Endothelial cell of umbilical vein (primary cell): ENCODE data around the gene COL5A1. TPM values are rescaled to one million over a fixed set of nuclear protein-coding genes. Genes with fewer than 3 reads are reported as not detected.

Experiments used
- BruUV-seq: library from RNA; stranded (reverse); fragments of 400-500 nt; replicated peaks from 2 replicates; lab custom pipeline; 2021; lab: Mats Ljungman, UMichigan
- CTCF ChIA-PET: fragments of 300-600, 350-600 bp; sonication (Branson Sonifier 250); formaldehyde crosslinking; loops from one replicate; lab custom pipeline; 2021; ENCODE audit warnings: antibody characterized with exemption, inconsistent platforms; lab: Charles Lee
- POLR2A ChIA-PET: fragments of 300-600, 350-600 bp; sonication (Branson Sonifier 250); formaldehyde crosslinking; loops from one replicate; lab custom pipeline; 2021; ENCODE audit warnings: antibody characterized with exemption, inconsistent platforms; lab: Charles Lee
- DNase-seq: peaks from one replicate; pipeline ENCODE4 v3.0.0-alpha.2; 2011; ENCODE audit warnings: low read depth, low spot score
- FAIRE-seq: peaks from 2 replicates; lab custom pipeline; 2011; peaks lifted over from hg19 to GRCh38; lab: Jason Lieb, UNC
- H2AFZ ChIP-seq: 2 replicates; pipeline ENCODE4 v1.6.0; 2012; ENCODE audit warnings: low read depth, low read length, control low read depth, inconsistent platforms
- H3K27ac ChIP-seq: 2 replicates; pipeline ENCODE4 v1.5.1; 2011; ENCODE audit warnings: low read depth, mild to moderate bottlenecking, control low read depth, low read length, moderate library complexity; ENCODE audit not compliant: insufficient read depth
- H3K27me3 ChIP-seq, 2 experiments: 2 replicates each; pipeline versions ENCODE4 v1.6.0 to v1.6.1; 2011; ENCODE audit warnings: low read length in 2 of 2, mixed read lengths in 1 of 2; ENCODE audit not compliant: control insufficient read depth in 2 of 2, insufficient read depth in 2 of 2
- H3K36me3 ChIP-seq, 2 experiments: 2 replicates in 1 of 2; 3 replicates in 1 of 2; pipeline ENCODE4 v1.5.1; 2011; ENCODE audit warnings: low read length in 2 of 2, mild to moderate bottlenecking in 1 of 2, moderate library complexity in 1 of 2; ENCODE audit not compliant: control insufficient read depth in 2 of 2, insufficient read depth in 2 of 2; ENCODE audit errors: extremely low read depth in 1 of 2
- H3K4me1 ChIP-seq: 3 replicates; pipeline ENCODE4 v1.5.1; 2011; ENCODE audit warnings: mild to moderate bottlenecking, low read length; ENCODE audit not compliant: control insufficient read depth, insufficient read depth; ENCODE audit errors: extremely low read depth
- H3K4me2 ChIP-seq: 2 replicates; pipeline ENCODE4 v1.6.1; 2011; ENCODE audit warnings: low read length, control low read depth, mixed read lengths; ENCODE audit not compliant: insufficient read depth
- H3K4me3 ChIP-seq, 3 experiments: fragments of 200-600 bp in 1 of 3; sonication (generic), shearing (Covaris generic) in 1 of 3; replicated peaks in 1 of 3; 2 replicates each; pipeline ENCODE4 v1.5.1; 2011 to 2016; ENCODE audit warnings: control low read depth in 3 of 3, low read length in 3 of 3, mild to moderate bottlenecking in 2 of 3, inconsistent platforms in 1 of 3, low read depth in 1 of 3, moderate library complexity in 1 of 3; ENCODE audit not compliant: insufficient read depth in 1 of 3
- H3K79me2 ChIP-seq: 2 replicates; pipeline ENCODE4 v1.6.0; 2012; ENCODE audit warnings: low read length, inconsistent platforms; ENCODE audit not compliant: control insufficient read depth, insufficient read depth
- H3K9ac ChIP-seq: replicated peaks from 2 replicates; pipeline ENCODE3; 2011; ENCODE audit warnings: low read length, control low read depth; ENCODE audit not compliant: insufficient read depth; ENCODE audit errors: extremely low read depth
- H3K9me1 ChIP-seq: replicated peaks from 3 replicates; pipeline ENCODE4 v1.6.0; 2011; ENCODE audit warnings: mild to moderate bottlenecking, low read length; ENCODE audit not compliant: control insufficient read depth, insufficient read depth; ENCODE audit errors: extremely low read depth
- H3K9me3 ChIP-seq: replicated peaks from 2 replicates; pipeline ENCODE4 v1.5.1; 2012; ENCODE audit warnings: low read length, inconsistent platforms; ENCODE audit not compliant: control insufficient read depth, insufficient read depth
- H4K20me1 ChIP-seq: replicated peaks from 2 replicates; pipeline ENCODE3; 2011; ENCODE audit warnings: mild to moderate bottlenecking, low read length; ENCODE audit not compliant: control insufficient read depth, insufficient read depth; ENCODE audit errors: extremely low read depth
- CTCF ChIP-seq, 2 donors: IDR thresholded peaks; 1 replicate in 1 of 2; 2 replicates in 1 of 2; pipeline ENCODE4 v1.5.1; 2011; ENCODE audit warnings: low read length in 2 of 2, mild to moderate bottlenecking in 2 of 2, moderate library complexity in 2 of 2, control low read depth in 1 of 2, inconsistent platforms in 1 of 2, low read depth in 1 of 2; ENCODE audit not compliant: insufficient read depth in 1 of 2; ENCODE audit errors: extremely low read depth in 1 of 2
- EZH2 ChIP-seq: IDR thresholded peaks from 2 replicates; pipeline ENCODE4 v1.6.1; 2012; ENCODE audit warnings: borderline replicate concordance, low read depth, mild to moderate bottlenecking, moderate library complexity, low read length, inconsistent platforms; ENCODE audit not compliant: severe bottlenecking
- FOS ChIP-seq: IDR thresholded peaks from 2 replicates; pipeline ENCODE4 v1.6.1; 2011; ENCODE audit warnings: mild to moderate bottlenecking, low read length, moderate library complexity, borderline replicate concordance; ENCODE audit not compliant: insufficient read depth
- GATA2 ChIP-seq: IDR thresholded peaks from 2 replicates; pipeline ENCODE4 v1.7.0; 2011; ENCODE audit warnings: low read depth, mild to moderate bottlenecking, moderate library complexity, mixed read lengths, low read length; ENCODE audit not compliant: insufficient read length, insufficient read depth
- JUN ChIP-seq: IDR thresholded peaks from 2 replicates; pipeline ENCODE4 v1.6.1; 2011; ENCODE audit warnings: borderline replicate concordance, low read depth; ENCODE audit not compliant: insufficient read length, insufficient read depth
- MAX ChIP-seq: IDR thresholded peaks from 2 replicates; pipeline ENCODE4 v1.6.1; 2011; ENCODE audit not compliant: insufficient read depth, insufficient read length
- MYC ChIP-seq: IDR thresholded peaks from one replicate; pipeline ENCODE4 v1.6.1; 2011; ENCODE audit warnings: mild to moderate bottlenecking, low read depth, low read length
- POLR2A ChIP-seq: IDR thresholded peaks from 2 replicates; pipeline ENCODE4 v1.6.1; 2012; ENCODE audit warnings: low read depth, mild to moderate bottlenecking, control low read depth, low read length
- POLR2AphosphoS5 ChIP-seq: IDR thresholded peaks from 2 replicates; pipeline ENCODE4 v1.6.1; 2012; ENCODE audit warnings: low read depth, mild to moderate bottlenecking, control low read depth, low read length, moderate library complexity; ENCODE audit not compliant: insufficient read depth
- dilution Hi-C: fragments of 300-500 bp; cut with MboI; formaldehyde crosslinking; loops from one replicate; pipeline ENCODE4 v1.15.0; 2019; ENCODE audit warnings: low sequenced_read_pairs; ENCODE audit not compliant: extremely low pct_ligation_motif_present
- intact Hi-C: fragments of 100-400 bp; cut with micrococcal nuclease; formaldehyde crosslinking; loops from one replicate; pipeline ENCODE4 v1.10.0; 2022
- polyA plus RNA-seq, 4 experiments: library from polyadenylated mRNA; depleted of rRNA in 3 of 4; stranded (reverse) in 3 of 4; unstranded in 1 of 4; fragments of >200 nt; gene quantifications; 2 replicates each; pipeline versions ENCODE4 v1.2.1 to v1.2.3, GENCODE V29; 2011 to 2012; ENCODE audit warnings: missing spikeins in 1 of 4
- total RNA-seq: library from RNA; stranded (reverse); gene quantifications from 2 replicates; pipeline ENCODE4 v1.2.3, GENCODE V29; 2021

COL5A1 gene
- total and polyA plus RNA-seq, 2 donors (not counting 3 experiments of a cell fraction or from before 2014, with no cell fraction given), result 97.4 to 175 TPM

- no peaks in the 10 kb centered on the region for H3K4me1 ChIP-seq
- no peak overlapping the region for H3K4me2 ChIP-seq
- intact Hi-C loops (no loop called here), dilution Hi-C loops (no loop called here)
- peaks cover 7 to 51% of the 10 kb centered on the region in 2 experiments for H3K36me3 ChIP-seq
- H3K9me3 ChIP-seq, result no peaks in the 10 kb centered on the region
- H4K20me1 ChIP-seq, result no peaks in the 10 kb centered on the region
- no peak overlapping the region for H2AFZ ChIP-seq
- ChIA-PET POLR2A (no interaction called here), CTCF (no interaction called here)
- H3K9ac ChIP-seq, result no peak overlapping the region
- DNase-seq, result no peak
- H3K79me2 ChIP-seq, result no peaks in the 10 kb centered on the region
- H3K27me3 ChIP-seq, result no peaks in the 10 kb centered on the region
- no peaks in the 10 kb centered on the region for H3K9me1 ChIP-seq
- no peak for TF ChIP-seq MYC
- TF ChIP-seq JUN, result no peak
- TF ChIP-seq POLR2A, result no peak
- no peak for TF ChIP-seq FOS
- TF ChIP-seq MAX, result no peak
- no peak overlapping the region for H3K4me3 ChIP-seq
- H3K27ac ChIP-seq, result no peak overlapping the region
- no TSS peak for BruUV-seq
- FAIRE-seq, result no peak
Measured at GRCh38 chr9:134816264-134816663, 174.7 kb downstream of the COL5A1 start.

- Histone ChIP-seq H3K36me3 (peaks cover 7 to 45% of the 10 kb centered on the region in 2 experiments), H3K27ac (no peak overlapping the region), H3K9me3 (no peaks in the 10 kb centered on the region), H3K79me2 (no peaks in the 10 kb centered on the region), H3K4me3 (no peak overlapping the region), H3K9ac (no peak overlapping the region), H3K9me1 (no peaks in the 10 kb centered on the region), H3K4me1 (no peaks in the 10 kb centered on the region), H4K20me1 (no peaks in the 10 kb centered on the region), H3K27me3 (no peaks in the 10 kb centered on the region), H2AFZ (no peak overlapping the region), H3K4me2 (no peak overlapping the region)
- TF ChIP-seq GATA2 (no peak), CTCF (IDR thresholded peaks at IDR 0.05; ENCODE audit: extremely low read depth in 1 of 2, insufficient read depth in 1 of 2, low read depth in 1 of 2, low read length in 2 of 2) (no peak), POLR2AphosphoS5 (no peak), MAX (no peak), FOS (no peak), JUN (no peak), MYC (no peak), POLR2A (no peak), EZH2 (no peak)
- ChIA-PET CTCF (no interaction called here), POLR2A (no interaction called here)
- dilution Hi-C loops, result no loop called here
- DNase-seq, result no peak
- no peak for FAIRE-seq
- intact Hi-C loops, result no loop called here
- no TSS peak for BruUV-seq
Measured at GRCh38 chr9:134818000-134818568, 176.5 kb downstream of the COL5A1 start.
